ENCODE data around the gene YTHDF1. TPM values are rescaled to one million over a fixed set of nuclear protein-coding genes. Genes with fewer than 3 reads are reported as not detected.

The YTHDF1 gene
- total and polyA plus RNA-seq, 2 experiments from 2014 or later = 29.5 to 40.0 TPM

GRCh38 chr20:63232235-63233060, 16.5 kb upstream of the YTHDF1 start:
- H3K27ac ChIP-seq = no peak overlapping the region
- no peak for TF ChIP-seq CTCF (IDR thresholded peaks at IDR 0.05; ENCODE audit: low read depth, low read length)
- no peaks in the 10 kb centered on the region for H3K27me3 ChIP-seq
- H3K36me3 ChIP-seq = no peaks in the 10 kb centered on the region
- H3K4me1 ChIP-seq (ENCODE audit: low read depth) = no peaks in the 10 kb centered on the region
- H3K4me3 ChIP-seq = no peak overlapping the region
- peak in 1 of 2 donors; percentile 87 for DNase-seq (ENCODE audit: low read depth in 1 of 2, low spot score in 1 of 2)
- no peaks in the 10 kb centered on the region for H3K9me3 ChIP-seq (ENCODE audit: low read depth)

DNA sequence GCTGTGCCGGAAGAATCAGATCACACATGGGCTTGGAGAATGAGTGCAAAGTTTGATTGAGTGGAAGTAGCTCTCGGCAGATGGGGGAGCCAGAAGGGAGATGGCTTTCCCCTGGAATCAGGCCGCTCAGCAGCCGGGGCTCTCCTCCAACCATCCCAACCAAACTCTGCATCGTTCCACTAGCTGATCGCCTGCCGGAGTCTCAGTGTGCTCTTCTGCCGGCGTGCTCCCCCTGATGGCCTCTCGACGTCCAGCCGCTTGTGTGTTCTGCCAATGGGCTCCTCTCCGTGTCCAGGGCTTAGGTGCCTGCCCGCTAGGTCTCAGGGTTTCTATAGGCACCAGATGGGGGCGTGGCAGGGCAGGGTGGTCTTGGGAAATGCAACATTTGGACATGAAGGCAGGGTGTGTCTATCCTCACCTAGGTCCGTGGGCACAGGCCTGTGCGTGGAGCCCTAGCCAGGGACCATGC, 14.9 kb upstream of the YTHDF1 start:
- Histone ChIP-seq H3K27ac (no peak overlapping the region), H3K4me1 (ENCODE audit: low read depth) (no peaks in the 10 kb centered on the region), H3K9me3 (ENCODE audit: low read depth) (no peaks in the 10 kb centered on the region), H3K27me3 (no peaks in the 10 kb centered on the region), H3K36me3 (no peaks in the 10 kb centered on the region), H3K4me3 (no peak overlapping the region)
- peak; percentile 79 to 83 for DNase-seq (ENCODE audit: low read depth in 1 of 2, low spot score in 1 of 2)
- peak; percentile 80 for TF ChIP-seq CTCF (IDR thresholded peaks at IDR 0.05; ENCODE audit: low read depth, low read length)

DNA sequence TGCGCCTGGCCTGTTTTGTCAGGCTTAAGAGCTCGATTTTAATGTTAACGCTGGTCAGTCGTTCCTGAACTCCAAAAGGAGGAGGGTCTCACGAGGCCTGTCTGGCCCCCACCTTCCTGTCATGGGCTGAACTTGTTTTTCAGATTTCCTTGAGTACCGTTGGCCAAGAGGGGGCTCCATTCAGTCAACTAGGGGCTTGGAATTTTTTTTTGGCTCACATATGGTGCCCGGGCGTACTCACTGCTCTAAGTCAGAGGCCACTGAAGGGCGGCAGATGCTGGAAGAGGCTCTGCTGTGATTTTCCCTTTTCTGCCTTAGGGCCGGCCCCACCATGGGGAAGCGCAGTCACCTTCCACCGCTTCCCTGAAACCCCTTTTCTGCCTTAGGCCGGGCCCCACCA, 12.9 kb upstream of the YTHDF1 start:
- no peak for TF ChIP-seq CTCF (IDR thresholded peaks at IDR 0.05; ENCODE audit: low read depth, low read length)
- no peaks in the 10 kb centered on the region for H3K4me1 ChIP-seq (ENCODE audit: low read depth)
- no peaks in the 10 kb centered on the region for H3K9me3 ChIP-seq (ENCODE audit: low read depth)
- H3K27ac ChIP-seq = no peak overlapping the region
- H3K27me3 ChIP-seq = no peaks in the 10 kb centered on the region
- H3K4me3 ChIP-seq = no peak overlapping the region
- H3K36me3 ChIP-seq = no peaks in the 10 kb centered on the region
- no peak for DNase-seq (ENCODE audit: low read depth in 1 of 2, low spot score in 1 of 2)

- TF ChIP-seq CTCF (IDR thresholded peaks at IDR 0.05; ENCODE audit: low read depth, low read length) = no peak
- no peak overlapping the region for H3K27ac ChIP-seq
These were observed 11.3 kb upstream of the YTHDF1 start for GRCh38 chr20:63227260-63227659.

DNA sequence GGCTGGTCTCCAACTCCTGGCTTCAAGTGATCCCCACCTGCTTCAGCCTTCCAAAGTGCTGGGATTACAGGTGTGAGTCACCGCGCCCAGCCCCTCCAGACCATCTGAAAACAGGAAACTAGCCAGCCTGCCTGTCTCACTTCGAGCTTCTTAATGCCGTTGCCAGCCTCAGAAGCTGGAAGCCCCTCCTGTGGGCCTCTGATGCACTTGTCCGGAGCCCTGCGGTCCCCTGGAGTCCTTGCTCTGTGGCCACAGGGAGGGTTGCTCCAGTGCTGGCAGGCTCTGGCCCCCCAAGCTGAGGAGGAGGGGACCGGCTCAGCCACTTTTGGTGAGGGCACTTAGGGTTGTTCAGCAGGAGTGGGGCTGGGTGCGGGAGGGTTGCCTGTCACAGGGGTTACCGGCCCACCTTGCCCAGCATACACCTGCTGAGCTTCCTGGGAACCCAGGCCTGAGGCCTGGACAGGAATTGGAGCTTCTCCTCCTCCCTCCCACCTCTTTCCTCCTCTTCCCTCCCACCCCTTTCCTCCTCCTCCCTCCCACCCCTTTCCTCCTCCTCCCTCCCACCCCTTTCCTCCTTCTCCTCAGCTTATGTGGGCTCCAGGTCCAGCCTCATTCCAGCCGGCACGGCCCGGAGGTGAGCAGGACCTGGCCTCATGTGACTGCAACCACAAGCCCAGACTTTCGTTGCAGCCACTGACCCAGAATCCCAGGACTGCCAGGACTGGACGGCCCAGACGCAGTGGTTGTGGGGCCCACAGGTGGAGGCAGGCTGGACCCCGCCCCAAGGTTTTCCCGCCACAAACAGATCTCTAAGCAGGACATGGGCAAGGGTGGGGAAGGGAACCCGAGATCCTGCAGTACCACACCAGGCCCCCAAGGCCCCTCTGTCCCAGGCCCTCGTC, 10.4 kb upstream of the YTHDF1 start:
- no peak overlapping the region for H3K27ac ChIP-seq
- peaks cover 13% of the 10 kb centered on the region for H3K27me3 ChIP-seq
- no peak for DNase-seq (ENCODE audit: low read depth in 1 of 2, low spot score in 1 of 2)
- no peak overlapping the region for H3K4me3 ChIP-seq
- no peaks in the 10 kb centered on the region for H3K4me1 ChIP-seq (ENCODE audit: low read depth)
- TF ChIP-seq CTCF (IDR thresholded peaks at IDR 0.05; ENCODE audit: low read depth, low read length) = no peak
- no peaks in the 10 kb centered on the region for H3K36me3 ChIP-seq
- no peaks in the 10 kb centered on the region for H3K9me3 ChIP-seq (ENCODE audit: low read depth)

More at GRCh38 chr20:63227260-63227659, 11.3 kb upstream of the YTHDF1 start:
- no peaks in the 10 kb centered on the region for H3K4me1 ChIP-seq (ENCODE audit: low read depth)
- no peaks in the 10 kb centered on the region for H3K36me3 ChIP-seq
- no peaks in the 10 kb centered on the region for H3K9me3 ChIP-seq (ENCODE audit: low read depth)
- H3K27me3 ChIP-seq = peaks cover 6% of the 10 kb centered on the region
- no peak for DNase-seq (ENCODE audit: low read depth in 1 of 2, low spot score in 1 of 2)
- H3K4me3 ChIP-seq = no peak overlapping the region
